Suprapubic skin (tissue), 4 donors: ENCODE data around the gene LRP8. TPM values are rescaled to one million over a fixed set of nuclear protein-coding genes. Genes with fewer than 3 reads are reported as not detected.

ENCODE experiments used
- DNase-seq, 2 donors: peaks; one replicate each; pipeline ENCODE4 v3.0.0-alpha.2; 2019; ENCODE audit warnings: low spot score in 2 of 2
- H3K27ac ChIP-seq: fragments of 200-600 bp; sonication (generic); one replicate; pipeline ENCODE4 v1.5.1; 2019
- H3K27me3 ChIP-seq: fragments of 200-600 bp; sonication (generic); one replicate; pipeline ENCODE4 v1.5.1; 2019
- H3K36me3 ChIP-seq: fragments of 200-600 bp; sonication (generic); one replicate; pipeline ENCODE4 v1.5.1; 2019
- H3K4me1 ChIP-seq: fragments of 200-600 bp; sonication (generic); one replicate; pipeline ENCODE4 v1.5.1; 2019
- H3K4me3 ChIP-seq: fragments of 200-600 bp; sonication (generic); one replicate; pipeline ENCODE4 v1.5.1; 2019; ENCODE audit warnings: mild to moderate bottlenecking
- H3K9me3 ChIP-seq: fragments of 200-600 bp; sonication (generic); one replicate; pipeline ENCODE4 v1.5.1; 2019
- EP300 ChIP-seq: sonication (generic); formaldehyde crosslinking; IDR thresholded peaks from one replicate; pipeline ENCODE4 v1.6.1; 2017; ENCODE audit warnings: antibody characterized with exemption
- POLR2A ChIP-seq, 2 donors: fragments of 450-650 bp; IDR thresholded peaks; one replicate each; pipeline ENCODE4 v1.6.1; 2017; ENCODE audit warnings: antibody characterized with exemption in 2 of 2, mild to moderate bottlenecking in 2 of 2, moderate library complexity in 2 of 2
- POLR2AphosphoS5 ChIP-seq, 3 donors: sonication (generic); formaldehyde crosslinking; IDR thresholded peaks; one replicate each; pipeline ENCODE4 v1.6.1; 2017; ENCODE audit warnings: antibody characterized with exemption in 3 of 3
- WGBS: methylation state at CpG from one replicate; pipeline ENCODE4 v1.1.5; 2018; 5-methylcytosine and 5-hydroxymethylcytosine counted together
- total RNA-seq, 4 donors: library from RNA; depleted of rRNA; stranded (reverse); fragments of >200 nt; gene quantifications; one replicate each; pipeline ENCODE4 v1.1.0, GENCODE V29; 2016
- TF ChIP-seq, protein P1 (sequence below), 2 donors: fragments of 200-600 bp in 1 of 2; fragments of 450-650 bp in 1 of 2; sonication (generic) in 1 of 2; IDR thresholded peaks; one replicate each; pipeline ENCODE4 v1.5.1; 2016 to 2019; ENCODE audit warnings: antibody characterized with exemption in 2 of 2, mild to moderate bottlenecking in 1 of 2, moderate library complexity in 1 of 2

Gene LRP8
- total RNA-seq, 4 donors from 2014 or later, result 2.8 to 11.8 (median 4.1) TPM

DNA sequence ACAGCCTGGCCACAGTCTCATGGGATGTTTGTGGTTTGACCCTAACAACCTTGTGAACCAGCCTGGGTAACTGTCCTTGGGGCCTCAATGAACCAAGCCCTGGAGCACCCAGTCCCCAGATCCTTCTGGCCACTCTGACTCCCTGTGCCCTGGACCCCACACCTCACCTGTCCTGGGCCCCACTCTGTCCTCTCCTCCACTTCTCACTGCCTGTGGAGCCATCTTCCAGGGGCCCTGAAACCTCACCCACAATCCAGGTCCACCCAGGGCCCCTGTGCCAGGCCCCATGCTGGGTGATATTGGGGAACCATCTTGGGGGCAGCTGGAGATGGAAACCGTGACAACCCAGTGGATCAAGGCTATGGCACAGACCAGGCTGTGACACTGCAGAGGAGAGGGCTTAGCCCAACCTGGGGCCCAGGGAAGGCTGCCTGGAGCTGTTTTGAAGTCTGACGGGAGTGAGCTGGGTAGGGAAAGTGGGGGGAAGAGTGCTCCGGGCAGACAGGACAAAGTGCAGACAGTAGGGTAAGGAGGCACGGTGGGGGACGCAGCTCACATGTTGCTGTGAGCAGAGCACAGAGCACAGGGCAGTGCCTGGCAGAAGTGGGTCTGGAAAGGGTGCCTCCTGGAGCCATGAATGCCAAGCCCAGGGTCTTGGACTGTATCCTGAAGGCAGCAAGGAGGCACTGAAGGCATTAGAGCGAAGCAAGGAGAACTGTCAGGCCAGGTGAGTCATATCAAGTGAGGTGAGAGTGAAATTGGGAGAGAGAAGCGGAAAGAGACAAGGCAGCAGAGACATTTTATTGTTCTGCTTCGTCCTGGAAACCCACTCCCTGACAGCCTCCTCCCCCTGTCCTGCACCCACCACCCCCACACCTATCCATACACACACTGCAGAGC is 12.1 kb upstream of the LRP8 start:
- Histone ChIP-seq H3K4me1 (no peaks in the 10 kb centered on the region), H3K4me3 (no peak overlapping the region), H3K36me3 (no peaks in the 10 kb centered on the region), H3K27me3 (peaks cover 6% of the 10 kb centered on the region), H3K9me3 (no peaks in the 10 kb centered on the region), H3K27ac (no peak overlapping the region)
- no peak for TF ChIP-seq POLR2A (IDR thresholded peaks at IDR 0.05)
- TF ChIP-seq, protein P1, sequence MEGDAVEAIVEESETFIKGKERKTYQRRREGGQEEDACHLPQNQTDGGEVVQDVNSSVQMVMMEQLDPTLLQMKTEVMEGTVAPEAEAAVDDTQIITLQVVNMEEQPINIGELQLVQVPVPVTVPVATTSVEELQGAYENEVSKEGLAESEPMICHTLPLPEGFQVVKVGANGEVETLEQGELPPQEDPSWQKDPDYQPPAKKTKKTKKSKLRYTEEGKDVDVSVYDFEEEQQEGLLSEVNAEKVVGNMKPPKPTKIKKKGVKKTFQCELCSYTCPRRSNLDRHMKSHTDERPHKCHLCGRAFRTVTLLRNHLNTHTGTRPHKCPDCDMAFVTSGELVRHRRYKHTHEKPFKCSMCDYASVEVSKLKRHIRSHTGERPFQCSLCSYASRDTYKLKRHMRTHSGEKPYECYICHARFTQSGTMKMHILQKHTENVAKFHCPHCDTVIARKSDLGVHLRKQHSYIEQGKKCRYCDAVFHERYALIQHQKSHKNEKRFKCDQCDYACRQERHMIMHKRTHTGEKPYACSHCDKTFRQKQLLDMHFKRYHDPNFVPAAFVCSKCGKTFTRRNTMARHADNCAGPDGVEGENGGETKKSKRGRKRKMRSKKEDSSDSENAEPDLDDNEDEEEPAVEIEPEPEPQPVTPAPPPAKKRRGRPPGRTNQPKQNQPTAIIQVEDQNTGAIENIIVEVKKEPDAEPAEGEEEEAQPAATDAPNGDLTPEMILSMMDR (IDR thresholded peaks at IDR 0.05), result no peak
- TF ChIP-seq POLR2AphosphoS5 (IDR thresholded peaks at IDR 0.05), result no peak
- TF ChIP-seq EP300, result no peak
- WGBS, result 83% methylated on average over 8 of the region's 8 CpGs
- peak; percentile 44 to 72 for DNase-seq

DNA sequence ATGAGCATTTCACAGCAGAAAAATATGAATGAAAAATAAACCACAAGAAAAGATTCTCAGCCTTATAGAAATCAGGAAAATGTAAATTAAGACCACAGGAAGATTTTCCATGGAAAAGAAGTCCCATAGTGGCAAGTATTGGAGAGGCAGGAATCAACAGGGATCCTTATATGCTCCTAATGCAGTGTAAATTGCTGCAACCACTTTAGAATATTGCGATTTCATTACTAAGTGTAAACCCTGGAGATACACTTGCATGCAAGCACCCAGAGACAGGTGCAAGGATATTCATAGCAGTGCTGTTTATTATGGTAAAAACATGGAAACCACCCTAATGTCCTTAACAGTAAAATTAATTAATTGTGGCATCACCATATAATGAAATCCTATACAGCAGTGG is 10.6 kb upstream of the LRP8 start:
- 89% methylated on average over 1 of the region's 1 CpG for WGBS
- H3K4me1 ChIP-seq, result no peaks in the 10 kb centered on the region
- no peaks in the 10 kb centered on the region for H3K9me3 ChIP-seq
- DNase-seq, result no peak
- H3K36me3 ChIP-seq, result no peaks in the 10 kb centered on the region
- no peak overlapping the region for H3K4me3 ChIP-seq
- H3K27me3 ChIP-seq, result peaks cover 6% of the 10 kb centered on the region
- no peak for TF ChIP-seq POLR2A (IDR thresholded peaks at IDR 0.05)
- TF ChIP-seq EP300, result no peak
- TF ChIP-seq POLR2AphosphoS5 (IDR thresholded peaks at IDR 0.05), result no peak
- H3K27ac ChIP-seq, result no peak overlapping the region

DNA sequence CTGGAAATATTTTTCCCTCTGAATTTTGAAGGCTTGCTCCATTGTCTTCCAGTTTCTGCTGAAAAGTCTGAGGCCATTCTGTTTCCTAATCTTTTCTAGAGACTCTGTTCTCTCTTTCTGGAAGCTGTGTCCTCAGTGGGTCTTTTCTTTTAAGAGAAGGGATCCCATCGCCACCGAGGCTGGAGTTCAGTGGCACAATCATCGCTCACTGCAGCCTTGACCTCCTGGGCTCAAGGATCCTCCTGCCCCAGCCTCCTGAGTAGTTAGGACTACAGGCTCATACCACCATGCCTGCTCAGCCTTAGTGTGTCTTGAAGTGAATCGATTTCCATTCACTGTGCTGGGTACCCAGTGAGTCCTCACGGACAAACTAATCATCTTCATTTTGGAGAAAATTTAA is 9.6 kb upstream of the LRP8 start:
- Histone ChIP-seq H3K4me3 (no peak overlapping the region), H3K27me3 (peaks cover 6% of the 10 kb centered on the region), H3K4me1 (no peaks in the 10 kb centered on the region), H3K27ac (no peak overlapping the region), H3K36me3 (no peaks in the 10 kb centered on the region), H3K9me3 (no peaks in the 10 kb centered on the region)
- TF ChIP-seq, protein P1 (IDR thresholded peaks at IDR 0.05), result no peak
- TF ChIP-seq EP300 (no peak), POLR2AphosphoS5 (IDR thresholded peaks at IDR 0.05) (no peak), POLR2A (IDR thresholded peaks at IDR 0.05) (no peak)
- peak in 1 of 2 donors; percentile 37 for DNase-seq
- 90% methylated on average over 5 of the region's 5 CpGs for WGBS

DNA sequence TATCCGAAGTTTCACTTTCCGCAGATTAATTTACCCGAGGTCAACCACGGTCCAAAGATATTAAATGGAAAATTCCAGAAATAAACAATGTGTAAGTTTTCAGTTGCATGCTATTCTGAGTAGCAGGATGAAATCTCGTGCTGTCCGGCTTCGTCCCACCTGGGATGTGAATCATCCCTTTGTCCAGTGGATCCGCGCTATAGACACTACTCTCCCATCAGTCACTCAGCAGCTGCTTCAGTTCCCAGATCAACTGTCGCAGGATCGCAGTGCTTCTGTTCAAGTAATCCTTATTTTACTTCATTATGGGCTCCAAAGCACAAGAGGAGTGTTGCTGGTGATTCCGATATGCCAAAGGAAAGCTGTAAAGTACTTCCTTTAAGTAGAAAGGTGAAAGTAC is 8.3 kb upstream of the LRP8 start:
- H3K4me1 ChIP-seq, result no peaks in the 10 kb centered on the region
- TF ChIP-seq, protein P1 (IDR thresholded peaks at IDR 0.05), result no peak
- no peak for TF ChIP-seq POLR2A (IDR thresholded peaks at IDR 0.05)
- TF ChIP-seq POLR2AphosphoS5 (IDR thresholded peaks at IDR 0.05), result no peak
- TF ChIP-seq EP300, result no peak
- DNase-seq, result peak; percentile 21 to 35
- no peak overlapping the region for H3K27ac ChIP-seq
- 92% methylated on average over 12 of the region's 12 CpGs for WGBS
- no peak overlapping the region for H3K4me3 ChIP-seq
- no peaks in the 10 kb centered on the region for H3K36me3 ChIP-seq
- peaks cover 6% of the 10 kb centered on the region for H3K27me3 ChIP-seq
- H3K9me3 ChIP-seq, result no peaks in the 10 kb centered on the region

DNA sequence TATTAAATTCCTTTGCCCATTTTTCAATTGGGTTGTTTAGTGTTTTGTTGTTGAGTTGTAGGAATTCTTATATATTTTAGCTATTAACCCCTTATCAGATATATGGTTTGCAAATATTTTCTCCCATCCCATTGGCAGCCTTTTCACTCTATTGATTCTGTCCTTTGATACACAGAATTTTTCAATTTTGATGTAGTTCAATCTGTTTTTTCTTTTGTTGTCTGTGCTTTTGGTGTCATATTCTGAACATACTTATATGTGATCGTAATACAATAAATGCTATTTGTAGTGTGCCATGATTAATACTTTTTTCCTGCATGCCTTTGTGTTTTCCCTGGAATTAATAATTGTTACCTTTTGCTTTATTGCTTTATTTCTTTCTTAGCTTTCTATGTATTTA is 7.8 kb upstream of the LRP8 start:
- Histone ChIP-seq H3K27ac (no peak overlapping the region), H3K9me3 (no peaks in the 10 kb centered on the region), H3K4me1 (no peaks in the 10 kb centered on the region), H3K36me3 (no peaks in the 10 kb centered on the region), H3K27me3 (peaks cover 6% of the 10 kb centered on the region), H3K4me3 (no peak overlapping the region)
- TF ChIP-seq POLR2AphosphoS5 (IDR thresholded peaks at IDR 0.05) (no peak), EP300 (no peak), POLR2A (IDR thresholded peaks at IDR 0.05) (no peak)
- TF ChIP-seq, protein P1 (IDR thresholded peaks at IDR 0.05), result no peak
- DNase-seq, result no peak
- WGBS, result 88% methylated on average over 1 of the region's 1 CpG
